Uterus (tissue), 4 donors: ENCODE measurements around the gene GHSR. TPM values are rescaled to one million over a fixed set of nuclear protein-coding genes. Genes with fewer than 3 reads are reported as not detected.
A peak's percentile ranks its signal among the peaks of the same experiment; 100 is the strongest.

Experiments used
- DNase-seq, 2 donors: peaks; one replicate each; pipeline ENCODE4 v3.0.0-alpha.2; 2019 to 2020
- H3K27ac ChIP-seq, 2 donors: fragments of 200-600 bp; sonication (generic); 1 replicate in 1 of 2; 2 replicates in 1 of 2; pipeline ENCODE4 v1.5.1; 2016 to 2018
- H3K27me3 ChIP-seq, 2 donors: fragments of 200-600 bp; sonication (generic); one replicate each; pipeline ENCODE4 v1.5.1; 2018 to 2019; ENCODE audit warnings: control low read depth in 1 of 2
- H3K36me3 ChIP-seq, 2 donors: fragments of 200-600 bp; sonication (generic); one replicate each; pipeline ENCODE4 v1.5.1; 2019; ENCODE audit warnings: control low read depth in 1 of 2
- H3K4me1 ChIP-seq, 2 donors: fragments of 200-600 bp; sonication (generic); one replicate each; pipeline ENCODE4 v1.5.1; 2018 to 2019; ENCODE audit warnings: control low read depth in 1 of 2
- H3K4me3 ChIP-seq, 2 donors: fragments of 200-600 bp; sonication (generic); 1 replicate in 1 of 2; 2 replicates in 1 of 2; pipeline ENCODE4 v1.5.1; 2018 to 2019; ENCODE audit warnings: mild to moderate bottlenecking in 1 of 2
- H3K9me3 ChIP-seq, 2 donors: fragments of 200-600 bp; sonication (generic); one replicate each; pipeline ENCODE4 v1.5.1; 2019; ENCODE audit warnings: control low read depth in 1 of 2
- POLR2A ChIP-seq, 2 donors: fragments of 450-650 bp; IDR thresholded peaks; one replicate each; pipeline ENCODE4 v1.6.1; 2016; ENCODE audit warnings: antibody characterized with exemption in 2 of 2, mild to moderate bottlenecking in 1 of 2, moderate library complexity in 1 of 2
- intact Hi-C: fragments of 100-400 bp; cut with DNase I; formaldehyde crosslinking; loops from one replicate; pipeline ENCODE4 v1.15.1; 2023; ENCODE audit warnings: low total_unique reads
- total RNA-seq, 4 donors: library from RNA; depleted of rRNA in 3 of 4; stranded (reverse); fragments of >200 nt in 3 of 4; gene quantifications; one replicate each; pipeline versions ENCODE4 v1.1.0 to v1.2.4, GENCODE V29; 2014 to 2023
- TF ChIP-seq, protein P1 (sequence below), 4 experiments: fragments of 200-600 bp in 2 of 4; fragments of 450-650 bp in 2 of 4; sonication (generic) in 2 of 4; IDR thresholded peaks; one replicate each; pipeline ENCODE4 v1.5.1; 2016 to 2019; ENCODE audit warnings: antibody characterized with exemption in 4 of 4, mild to moderate bottlenecking in 2 of 4, moderate library complexity in 1 of 4
- donor health status: DM: yes; HTN: yes; CAD: no.

GHSR gene
- total RNA-seq, 4 donors from 2014 or later, result not detected

DNA sequence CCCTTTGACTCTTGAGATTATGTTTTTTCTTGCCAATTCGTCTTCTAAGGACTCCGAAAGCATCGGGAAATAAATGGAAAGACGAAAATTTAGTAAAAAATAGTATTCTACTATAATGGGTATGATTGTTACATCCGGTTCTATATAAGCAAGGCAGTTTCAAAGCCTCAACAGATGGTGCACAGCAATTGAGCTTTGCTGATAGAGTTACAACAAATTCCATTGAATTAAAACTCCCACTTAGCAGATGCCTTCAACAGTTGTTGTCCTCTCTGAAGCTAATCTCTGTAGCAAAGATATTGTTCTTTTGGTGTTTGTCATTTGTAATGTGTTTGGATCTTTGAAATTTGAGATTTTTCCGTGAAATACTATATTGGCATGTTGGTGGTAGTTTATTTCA is 16.1 kb upstream of the GHSR start:
- DNase-seq, result no peak
- Histone ChIP-seq H3K36me3 (no peaks in the 10 kb centered on the region), H3K4me1 (no peaks in the 10 kb centered on the region), H3K27me3 (no peaks in the 10 kb centered on the region), H3K9me3 (no peaks in the 10 kb centered on the region), H3K4me3 (no peak overlapping the region), H3K27ac (no peak overlapping the region)
- intact Hi-C loops, result no loop called here
- TF ChIP-seq POLR2A (IDR thresholded peaks at IDR 0.05), result no peak
- TF ChIP-seq, protein P1, sequence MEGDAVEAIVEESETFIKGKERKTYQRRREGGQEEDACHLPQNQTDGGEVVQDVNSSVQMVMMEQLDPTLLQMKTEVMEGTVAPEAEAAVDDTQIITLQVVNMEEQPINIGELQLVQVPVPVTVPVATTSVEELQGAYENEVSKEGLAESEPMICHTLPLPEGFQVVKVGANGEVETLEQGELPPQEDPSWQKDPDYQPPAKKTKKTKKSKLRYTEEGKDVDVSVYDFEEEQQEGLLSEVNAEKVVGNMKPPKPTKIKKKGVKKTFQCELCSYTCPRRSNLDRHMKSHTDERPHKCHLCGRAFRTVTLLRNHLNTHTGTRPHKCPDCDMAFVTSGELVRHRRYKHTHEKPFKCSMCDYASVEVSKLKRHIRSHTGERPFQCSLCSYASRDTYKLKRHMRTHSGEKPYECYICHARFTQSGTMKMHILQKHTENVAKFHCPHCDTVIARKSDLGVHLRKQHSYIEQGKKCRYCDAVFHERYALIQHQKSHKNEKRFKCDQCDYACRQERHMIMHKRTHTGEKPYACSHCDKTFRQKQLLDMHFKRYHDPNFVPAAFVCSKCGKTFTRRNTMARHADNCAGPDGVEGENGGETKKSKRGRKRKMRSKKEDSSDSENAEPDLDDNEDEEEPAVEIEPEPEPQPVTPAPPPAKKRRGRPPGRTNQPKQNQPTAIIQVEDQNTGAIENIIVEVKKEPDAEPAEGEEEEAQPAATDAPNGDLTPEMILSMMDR (IDR thresholded peaks at IDR 0.05), result no peak

DNA sequence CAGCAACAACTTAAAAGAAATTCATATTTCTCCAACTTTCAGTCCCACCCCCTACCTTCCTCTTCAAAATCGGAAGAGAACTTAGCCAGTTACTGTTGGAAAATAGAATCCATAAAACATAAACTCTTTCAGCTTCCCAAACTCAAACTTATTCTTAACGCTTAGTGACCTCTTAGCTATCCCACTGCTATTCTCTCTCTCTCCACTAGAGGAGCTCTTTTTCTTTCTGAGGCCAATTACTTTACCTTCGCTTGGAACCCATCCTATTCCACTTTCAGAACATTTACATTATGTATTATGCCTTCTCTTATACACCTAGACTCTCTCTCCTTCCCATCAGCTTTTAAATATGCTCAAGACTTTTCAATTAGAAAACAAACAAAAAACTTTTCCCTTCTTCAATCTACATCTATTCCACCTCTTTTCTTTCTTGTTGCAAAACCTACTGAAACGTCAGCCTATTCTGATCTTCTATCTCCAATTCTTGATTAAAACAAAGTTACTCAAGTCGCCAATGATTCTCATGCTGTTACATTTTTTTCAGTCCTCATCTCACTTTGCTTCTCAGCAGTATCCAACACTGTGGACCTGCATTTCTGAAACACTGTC is 13.4 kb upstream of the GHSR start:
- Histone ChIP-seq H3K4me3 (no peak overlapping the region), H3K9me3 (no peaks in the 10 kb centered on the region), H3K27me3 (no peaks in the 10 kb centered on the region), H3K27ac (no peak overlapping the region), H3K36me3 (no peaks in the 10 kb centered on the region), H3K4me1 (no peaks in the 10 kb centered on the region)
- no peak for TF ChIP-seq POLR2A (IDR thresholded peaks at IDR 0.05)
- TF ChIP-seq, protein P1 (IDR thresholded peaks at IDR 0.05), result peak; percentile 39 to 67 (median 52)
- DNase-seq, result no peak
- intact Hi-C loops, result no loop called here

DNA sequence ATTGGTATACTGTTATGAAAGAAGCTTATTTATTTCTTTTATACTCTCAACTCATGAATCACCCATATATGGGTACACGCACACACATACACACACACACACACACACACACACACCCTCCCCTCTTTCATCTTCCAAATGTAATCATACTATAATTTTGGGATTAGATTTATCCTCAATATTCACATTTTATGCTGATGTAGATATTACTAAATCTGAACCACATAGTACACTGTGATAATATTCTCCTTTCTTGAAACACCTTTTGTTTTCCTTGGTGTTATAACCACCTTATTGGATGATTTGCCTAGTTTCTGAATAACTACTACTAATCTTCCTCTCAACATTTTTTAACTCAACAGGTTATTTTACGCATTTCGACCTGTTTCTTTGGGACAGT is 8.1 kb upstream of the GHSR start:
- TF ChIP-seq POLR2A (IDR thresholded peaks at IDR 0.05), result no peak
- TF ChIP-seq, protein P1 (IDR thresholded peaks at IDR 0.05), result no peak
- intact Hi-C loops, result no loop called here
- Histone ChIP-seq H3K4me3 (no peak overlapping the region), H3K36me3 (no peaks in the 10 kb centered on the region), H3K27ac (no peak overlapping the region), H3K27me3 (peaks cover 0 to 9% of the 10 kb centered on the region in 2 donors), H3K4me1 (no peaks in the 10 kb centered on the region), H3K9me3 (no peaks in the 10 kb centered on the region)
- DNase-seq, result no peak

DNA sequence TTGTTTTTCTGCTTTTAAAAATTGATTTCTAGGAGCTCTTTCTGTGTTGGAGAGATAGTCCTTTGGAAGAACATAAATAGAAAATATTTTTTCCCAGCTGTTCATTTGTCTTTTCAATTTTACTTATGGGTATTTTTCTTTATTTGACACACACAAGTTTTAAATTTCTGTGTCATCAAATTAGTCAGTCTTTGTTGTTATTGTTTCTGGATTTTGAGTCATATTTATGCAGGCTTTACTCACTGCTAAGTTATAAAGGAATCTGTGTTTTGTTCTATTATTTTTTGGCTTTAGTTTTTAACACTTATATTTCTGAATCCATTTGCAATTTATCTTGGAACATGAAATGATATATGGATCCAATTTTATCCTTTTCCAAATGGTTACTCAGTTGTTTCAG is 5.9 kb upstream of the GHSR start:
- H3K36me3 ChIP-seq, result no peaks in the 10 kb centered on the region
- no peak overlapping the region for H3K4me3 ChIP-seq
- peaks cover 0 to 14% of the 10 kb centered on the region in 2 donors for H3K27me3 ChIP-seq
- intact Hi-C loops, result no loop called here
- no peaks in the 10 kb centered on the region for H3K4me1 ChIP-seq
- H3K9me3 ChIP-seq, result no peaks in the 10 kb centered on the region
- DNase-seq, result no peak
- TF ChIP-seq, protein P1 (IDR thresholded peaks at IDR 0.05), result no peak
- no peak for TF ChIP-seq POLR2A (IDR thresholded peaks at IDR 0.05)
- no peak overlapping the region for H3K27ac ChIP-seq

DNA sequence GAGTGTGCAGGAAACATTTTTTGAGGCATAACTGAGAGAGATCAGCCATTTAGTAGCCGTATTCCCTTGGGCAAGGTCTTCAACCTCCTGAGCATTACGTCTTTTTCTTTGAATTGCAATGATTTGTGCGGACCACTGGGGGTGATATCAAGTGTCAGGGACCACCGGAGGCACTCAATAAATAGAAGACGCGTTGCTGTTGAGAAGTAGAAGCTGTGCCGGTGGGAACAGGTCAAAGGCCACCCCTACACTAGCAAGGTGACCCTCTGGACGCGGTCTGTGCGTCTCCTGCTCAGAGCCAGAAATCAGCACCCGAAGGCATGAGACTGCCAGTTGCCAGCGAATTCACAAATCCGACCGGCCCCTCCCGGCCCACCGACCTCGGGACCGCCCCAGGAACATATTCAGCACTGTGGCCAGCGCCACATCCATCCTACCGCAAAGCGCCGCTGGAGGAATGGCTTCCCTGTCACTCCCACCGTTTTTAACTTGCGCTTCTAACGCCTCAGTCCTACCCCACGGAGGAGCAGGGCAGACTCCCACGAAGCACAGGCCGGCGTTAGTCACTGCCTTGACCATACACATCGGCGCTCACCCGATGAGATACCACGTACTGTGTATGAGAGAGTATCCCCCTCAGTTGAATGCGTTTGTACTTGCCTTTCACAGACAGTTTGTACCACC is 1.4 kb upstream of the GHSR start:
- no peaks in the 10 kb centered on the region for H3K9me3 ChIP-seq
- intact Hi-C loops, result no loop called here
- no peak for DNase-seq

More for the DNA sequence above, 1.4 kb upstream of the GHSR start:
- Histone ChIP-seq H3K27ac (no peak overlapping the region), H3K4me1 (no peaks in the 10 kb centered on the region), H3K27me3 (peaks cover 0 to 18% of the 10 kb centered on the region in 2 donors), H3K36me3 (no peaks in the 10 kb centered on the region), H3K4me3 (no peak overlapping the region)
- TF ChIP-seq, protein P1 (IDR thresholded peaks at IDR 0.05), result no peak
- no peak for TF ChIP-seq POLR2A (IDR thresholded peaks at IDR 0.05)
